PFSK-1 (cell line): ENCODE measurements around the gene TTLL7.

ENCODE experiments used
- FOXP2 ChIP-seq: optimal IDR thresholded peaks from 2 replicates; pipeline ENCODE3; 2011; ENCODE audit warnings: borderline replicate concordance, control low read depth, inconsistent platforms; ENCODE audit not compliant: insufficient read depth; ENCODE audit errors: extremely low read length, extremely low read depth
- POLR2AphosphoS5 ChIP-seq: IDR thresholded peaks from 2 replicates; pipeline ENCODE4 v1.6.1; 2012; ENCODE audit warnings: low read depth, mild to moderate bottlenecking, control low read depth, low read length, moderate library complexity
- REST ChIP-seq, 2 experiments: IDR thresholded peaks; 2 replicates each; pipeline versions ENCODE4 v1.6.1 to v1.8.0; 2011 to 2012; ENCODE audit warnings: low read depth in 2 of 2, low read length in 2 of 2, control low read depth in 1 of 2, inconsistent platforms in 1 of 2, mild to moderate bottlenecking in 1 of 2, moderate library complexity in 1 of 2; ENCODE audit not compliant: insufficient read depth in 1 of 2
- SIN3A ChIP-seq: IDR thresholded peaks from 2 replicates; pipeline ENCODE4 v1.6.1; 2012; ENCODE audit warnings: mild to moderate bottlenecking, low read length, moderate library complexity, borderline replicate concordance; ENCODE audit not compliant: insufficient read depth
- TAF1 ChIP-seq: IDR thresholded peaks from 2 replicates; pipeline ENCODE4 v1.6.1; 2012; ENCODE audit warnings: low read length, control low read depth, borderline replicate concordance; ENCODE audit not compliant: insufficient read depth

TTLL7 gene

DNA sequence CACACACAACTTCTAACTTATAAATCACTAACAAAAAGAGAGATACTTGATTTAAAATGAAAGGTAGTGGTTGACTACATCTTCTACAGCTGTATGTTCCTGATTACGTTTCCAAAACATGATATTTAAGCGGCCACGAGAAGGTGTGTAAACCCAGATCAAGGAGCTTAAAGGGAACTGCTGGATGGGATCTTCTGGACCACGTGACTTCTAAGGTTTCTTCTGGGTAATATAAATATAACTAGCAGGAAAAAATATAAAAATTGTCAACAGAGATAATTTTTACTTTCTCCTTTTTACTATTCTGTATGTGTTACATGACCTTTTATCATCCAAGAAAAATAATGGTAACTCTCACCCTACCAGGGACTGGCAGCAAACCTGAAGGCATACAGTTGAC is 66.2 kb downstream of the TTLL7 start:
- no peak for TF ChIP-seq TAF1
- no peak for TF ChIP-seq POLR2AphosphoS5
- no peak for TF ChIP-seq SIN3A
- no peak for TF ChIP-seq REST (IDR thresholded peaks at IDR 0.05; ENCODE audit: insufficient read depth in 1 of 2, low read depth in 2 of 2, low read length in 2 of 2)
- TF ChIP-seq FOXP2: no peak

DNA sequence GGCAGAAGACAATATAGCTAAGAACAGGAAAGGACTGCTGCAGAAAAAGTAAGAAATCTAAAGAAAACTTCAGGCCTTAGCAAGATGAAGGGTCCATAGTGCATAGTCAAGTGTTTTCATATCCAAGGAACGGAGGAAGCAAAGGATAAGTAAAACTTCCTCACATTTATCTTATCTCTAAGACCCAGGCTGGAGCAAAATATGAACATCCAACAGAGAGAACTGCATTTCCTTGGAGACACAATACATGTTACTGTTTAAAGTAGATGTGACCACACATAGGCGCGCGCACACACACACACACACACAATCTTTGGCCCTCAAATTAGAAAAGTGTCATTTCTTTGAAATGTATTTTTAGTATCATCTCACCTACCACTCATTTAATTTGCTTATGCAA is 66.7 kb downstream of the TTLL7 start:
- TF ChIP-seq REST (IDR thresholded peaks at IDR 0.05; ENCODE audit: insufficient read depth in 1 of 2, low read depth in 2 of 2, low read length in 2 of 2) (no peak), TAF1 (no peak), FOXP2 (no peak), POLR2AphosphoS5 (no peak), SIN3A (no peak)

GRCh38 chr1:83931658-83932253 is 67.2 kb downstream of the TTLL7 start:
- TF ChIP-seq SIN3A: no peak
- TF ChIP-seq REST (IDR thresholded peaks at IDR 0.05; ENCODE audit: insufficient read depth in 1 of 2, low read depth in 2 of 2, low read length in 2 of 2): no peak
- no peak for TF ChIP-seq TAF1
- no peak for TF ChIP-seq POLR2AphosphoS5
- TF ChIP-seq FOXP2: no peak

DNA sequence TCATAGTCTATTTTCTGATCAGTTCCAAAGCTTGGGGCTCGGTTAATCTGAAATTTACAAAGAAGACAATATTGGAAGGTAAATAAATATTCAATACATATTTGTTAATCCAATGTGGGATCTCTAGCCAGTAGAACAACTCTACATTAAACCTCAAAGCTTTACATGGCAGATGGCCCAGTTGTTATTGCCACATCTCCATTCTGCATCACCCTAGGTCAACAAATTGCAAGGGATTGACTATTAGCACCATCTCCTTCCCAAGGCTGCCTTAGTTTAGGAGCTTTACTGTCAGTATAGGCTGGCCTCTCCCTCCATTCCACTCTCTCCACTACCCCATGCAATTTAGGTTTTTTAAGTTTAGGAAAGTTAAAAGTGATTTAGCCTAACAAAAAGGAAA is 69.7 kb downstream of the TTLL7 start:
- no peak for TF ChIP-seq FOXP2
- TF ChIP-seq SIN3A: no peak

DNA sequence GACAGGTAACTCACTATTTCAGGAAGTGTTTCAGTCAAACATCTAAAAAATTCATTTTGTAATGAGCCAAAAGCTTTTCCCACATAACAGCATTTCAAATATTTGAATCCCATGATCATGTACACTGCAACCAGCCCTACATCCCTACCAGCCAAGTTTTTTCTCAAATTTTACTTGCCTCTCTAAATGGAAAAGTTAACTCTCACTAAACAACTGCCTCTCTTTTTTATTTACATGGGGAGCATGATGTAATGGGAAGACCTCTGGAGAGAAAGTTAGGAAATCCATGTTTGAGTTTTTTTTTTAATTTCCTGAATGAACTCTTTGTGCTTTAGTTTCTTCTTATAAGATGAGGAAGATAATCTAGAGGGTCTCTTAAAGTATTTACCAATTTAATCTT is 70.5 kb downstream of the TTLL7 start:
- TF ChIP-seq SIN3A (no peak), POLR2AphosphoS5 (no peak), TAF1 (no peak), FOXP2 (no peak), REST (IDR thresholded peaks at IDR 0.05; ENCODE audit: insufficient read depth in 1 of 2, low read depth in 2 of 2, low read length in 2 of 2) (no peak)
